IMR-90 (cell line): ENCODE measurements around the gene DENND5A. TPM values are rescaled to one million over a fixed set of nuclear protein-coding genes. Genes with fewer than 3 reads are reported as not detected.
A peak's percentile ranks its signal among the peaks of the same experiment; 100 is the strongest.

Experiments
- ATAC-seq: fragments of 200-7000 bp; cut with Tn5 transposase; 2 replicates; pipeline ENCODE4 v1.9.1; 2020; ENCODE audit warnings: low read depth, mild to moderate bottlenecking, moderate library complexity
- BruUV-seq: library from RNA; stranded (reverse); fragments of 400-500 nt; replicated peaks from 2 replicates; lab custom pipeline; 2021; lab: Mats Ljungman, UMichigan
- CTCF ChIA-PET: fragments of 300-600 bp; formaldehyde crosslinking; extraction: SDS; loops from one replicate; lab custom pipeline; 2021; ENCODE audit warnings: antibody characterized with exemption; lab: Yijun Ruan, JAX
- POLR2A ChIA-PET: fragments of 300-600 bp; sonication (Branson Sonifier 250); formaldehyde crosslinking; loops from one replicate; lab custom pipeline; 2022; ENCODE audit warnings: antibody characterized with exemption; ENCODE audit not compliant: unreplicated experiment; lab: Charles Lee
- DNase-seq: peaks from one replicate; pipeline ENCODE4 v3.0.0; 2013
- H2AFZ ChIP-seq: replicated peaks from 2 replicates; pipeline ENCODE3; 2013; ENCODE audit warnings: low read length, mild to moderate bottlenecking; ENCODE audit not compliant: poor library complexity
- H2AK5ac ChIP-seq: 2 replicates; pipeline ENCODE4 v1.6.1; 2013; ENCODE audit warnings: low read depth, low read length, inconsistent platforms
- H2AK9ac ChIP-seq: replicated peaks from 2 replicates; pipeline ENCODE3; 2013; ENCODE audit warnings: mild to moderate bottlenecking, low read depth, low read length, moderate library complexity; ENCODE audit not compliant: poor library complexity
- H2BK120ac ChIP-seq: 2 replicates; pipeline ENCODE4 v1.6.1; 2013; ENCODE audit warnings: low read depth, low read length, inconsistent platforms
- H2BK15ac ChIP-seq: 3 replicates; pipeline ENCODE4 v1.6.1; 2013; ENCODE audit warnings: low read depth, low read length, inconsistent platforms
- H2BK20ac ChIP-seq: 2 replicates; pipeline ENCODE4 v1.6.1; 2013; ENCODE audit warnings: low read depth, mild to moderate bottlenecking, inconsistent platforms, low read length, moderate library complexity
- H2BK5ac ChIP-seq: 2 replicates; pipeline ENCODE4 v1.6.1; 2013; ENCODE audit warnings: mild to moderate bottlenecking, low read depth, low read length, inconsistent platforms; ENCODE audit not compliant: poor library complexity, severe bottlenecking
- H3K14ac ChIP-seq: replicated peaks from 2 replicates; pipeline ENCODE4 v1.6.1; 2013; ENCODE audit warnings: low read depth, low read length, inconsistent platforms
- H3K18ac ChIP-seq: 2 replicates; pipeline ENCODE4 v1.6.1; 2013; ENCODE audit warnings: low read depth, low read length, control low read depth
- H3K23ac ChIP-seq: 2 replicates; pipeline ENCODE4 v1.6.1; 2013; ENCODE audit warnings: low read depth, low read length, inconsistent platforms
- H3K27ac ChIP-seq: 2 replicates; pipeline ENCODE4 v1.5.1; 2013; ENCODE audit warnings: mild to moderate bottlenecking, control low read depth, low read length; ENCODE audit not compliant: insufficient read depth
- H3K27me3 ChIP-seq: 2 replicates; pipeline ENCODE4 v1.6.1; 2013; ENCODE audit warnings: low read length; ENCODE audit not compliant: control insufficient read depth, insufficient read depth
- H3K36me3 ChIP-seq: 2 replicates; pipeline ENCODE4 v1.6.1; 2013; ENCODE audit warnings: low read length, mixed read lengths; ENCODE audit not compliant: control insufficient read depth, insufficient read depth
- H3K4ac ChIP-seq: 2 replicates; pipeline ENCODE4 v1.6.1; 2013; ENCODE audit warnings: low read depth, low read length, inconsistent platforms
- H3K4me1 ChIP-seq: 2 replicates; pipeline ENCODE4 v1.6.1; 2013; ENCODE audit warnings: low read length, mixed read lengths; ENCODE audit not compliant: control insufficient read depth, insufficient read depth
- H3K4me2 ChIP-seq: 2 replicates; pipeline ENCODE4 v1.6.1; 2013; ENCODE audit warnings: low read depth, mild to moderate bottlenecking, control low read depth, low read length, moderate library complexity
- H3K4me3 ChIP-seq: 2 replicates; pipeline ENCODE4 v1.5.1; 2013; ENCODE audit warnings: low read depth, mild to moderate bottlenecking, control low read depth, low read length, moderate library complexity; ENCODE audit not compliant: insufficient read depth
- H3K56ac ChIP-seq: 2 replicates; pipeline ENCODE4 v1.6.1; 2013; ENCODE audit warnings: low read length, inconsistent platforms; ENCODE audit not compliant: insufficient read depth; ENCODE audit errors: extremely low read depth
- H3K79me1 ChIP-seq, 2 experiments: 2 replicates each; pipeline ENCODE4 v1.6.1; 2013; ENCODE audit warnings: low read length in 2 of 2, inconsistent platforms in 1 of 2, low read depth in 1 of 2
- H3K9ac ChIP-seq: 2 replicates; pipeline ENCODE4 v1.6.1; 2013; ENCODE audit warnings: low read depth, low read length, control low read depth
- H3K9me1 ChIP-seq: 2 replicates; pipeline ENCODE4 v1.6.1; 2013; ENCODE audit warnings: low read length, inconsistent platforms; ENCODE audit not compliant: insufficient read depth
- H3K9me3 ChIP-seq: 2 replicates; pipeline ENCODE4 v1.6.1; 2013; ENCODE audit warnings: low read length; ENCODE audit not compliant: control insufficient read depth, insufficient read depth
- H4K20me1 ChIP-seq: 2 replicates; pipeline ENCODE4 v1.6.1; 2013; ENCODE audit warnings: low read length, inconsistent platforms; ENCODE audit not compliant: insufficient read depth
- H4K5ac ChIP-seq: 2 replicates; pipeline ENCODE4 v1.6.1; 2013; ENCODE audit warnings: mild to moderate bottlenecking, low read depth, low read length, control low read depth
- H4K8ac ChIP-seq, 2 experiments: 2 replicates each; pipeline ENCODE4 v1.6.1; 2013; ENCODE audit warnings: low read depth in 2 of 2, low read length in 2 of 2, control low read depth in 1 of 2, inconsistent platforms in 1 of 2
- H4K91ac ChIP-seq: 2 replicates; pipeline ENCODE4 v1.6.1; 2013; ENCODE audit warnings: low read depth, low read length, inconsistent platforms; ENCODE audit not compliant: insufficient read depth
- BHLHE40 ChIP-seq: fragments of 150-350 bp; IDR thresholded peaks from 2 replicates; pipeline ENCODE4 v1.6.1; 2016; ENCODE audit warnings: mild to moderate bottlenecking, low read depth, low read length
- CEBPB ChIP-seq: IDR thresholded peaks from 2 replicates; pipeline ENCODE4 v1.6.1; 2012; ENCODE audit warnings: low read depth, low read length, improper control_type of control experiment
- CHD1 ChIP-seq: IDR thresholded peaks from 2 replicates; pipeline ENCODE4 v1.6.1; 2012; ENCODE audit warnings: low read depth, low read length, improper control_type of control experiment
- CTCF ChIP-seq: conservative IDR thresholded peaks from 2 replicates; pipeline ENCODE4 v1.5.1; 2012; ENCODE audit warnings: mild to moderate bottlenecking, low read depth, low read length, improper control_type of control experiment
- ELK1 ChIP-seq: fragments of 150-350 bp; IDR thresholded peaks from 2 replicates; pipeline ENCODE4 v1.6.1; 2016; ENCODE audit warnings: low read depth, mild to moderate bottlenecking, low read length, moderate library complexity, borderline replicate concordance
- FOS ChIP-seq: fragments of 150-350 bp; IDR thresholded peaks from 2 replicates; pipeline ENCODE4 v1.6.1; 2016; ENCODE audit warnings: low read depth, low read length
- MAFK ChIP-seq: IDR thresholded peaks from 2 replicates; pipeline ENCODE4 v1.6.1; 2012; ENCODE audit warnings: low read depth, low read length, improper control_type of control experiment
- NFE2L2 ChIP-seq: fragments of 150-350 bp; IDR thresholded peaks from 2 replicates; pipeline ENCODE4 v1.6.1; 2016; ENCODE audit warnings: low read depth, mild to moderate bottlenecking, low read length
- POLR2A ChIP-seq: IDR thresholded peaks from 2 replicates; pipeline ENCODE4 v1.6.1; 2012; ENCODE audit warnings: mild to moderate bottlenecking, low read depth, low read length
- RAD21 ChIP-seq: IDR thresholded peaks from 2 replicates; pipeline ENCODE4 v1.6.1; 2012; ENCODE audit warnings: low read length, improper control_type of control experiment
- RCOR1 ChIP-seq: IDR thresholded peaks from 2 replicates; pipeline ENCODE4 v1.6.1; 2012; ENCODE audit warnings: mild to moderate bottlenecking, low read length, improper control_type of control experiment; ENCODE audit not compliant: insufficient replicate concordance
- SMC3 ChIP-seq: fragments of 150-350 bp; IDR thresholded peaks from 2 replicates; pipeline ENCODE4 v1.6.1; 2016; ENCODE audit warnings: low read depth, mild to moderate bottlenecking, antibody characterized with exemption, low read length, moderate library complexity
- USF2 ChIP-seq: fragments of 150-350 bp; IDR thresholded peaks from 2 replicates; pipeline ENCODE4 v1.6.1; 2017; ENCODE audit warnings: mild to moderate bottlenecking, antibody characterized with exemption, low read length, low read depth
- WGBS, 2 experiments: methylation state at CpG; one replicate each; pipeline versions ENCODE4 v1.1.5 to v1.1.7; 2013; ENCODE audit warnings: missing lambda C conversion rate in 2 of 2; ENCODE audit not compliant: insufficient read length in 1 of 2; ENCODE audit errors: extremely low coverage in 2 of 2; 5-methylcytosine and 5-hydroxymethylcytosine counted together
- dilution Hi-C: fragments of 300-500 bp; cut with HindIII; formaldehyde crosslinking; loops from one replicate; pipeline ENCODE4 v1.14.3; 2018; ENCODE audit warnings: low sequenced_read_pairs; ENCODE audit not compliant: unreplicated experiment
- in situ Hi-C: fragments of 300-500 bp; cut with MboI; formaldehyde crosslinking; loops from 3 replicates; pipeline ENCODE4 v1.14.3; 2019; ENCODE audit warnings: low sequenced_read_pairs, inconsistent platforms, mixed read lengths
- intact Hi-C: fragments of 100-400 bp; cut with micrococcal nuclease; formaldehyde crosslinking; loops from 2 replicates; pipeline ENCODE4 v1.10.0; 2022
- polyA plus RNA-seq, 3 experiments: library from polyadenylated mRNA; depleted of rRNA; stranded (reverse); fragments of >200 nt; gene quantifications; 2 replicates each; pipeline ENCODE4 v1.2.3, GENCODE V29; 2012; ENCODE audit warnings: low replicate concordance in 1 of 3
- total RNA-seq: library from RNA; depleted of rRNA; stranded (reverse); fragments of >200 nt; gene quantifications from 2 replicates; pipeline ENCODE4 v1.2.3, GENCODE V29; 2012

Gene DENND5A
- total and polyA plus RNA-seq, 2 of the 4 experiments (the other 2 are of a cell fraction) = 179 to 192 TPM

GRCh38 chr11:9092072-9092471 is 173.1 kb downstream of the DENND5A start:
- no peak overlapping the region for H2BK20ac ChIP-seq
- 93% methylated on average over 3 of the region's 4 CpGs; no CpG with 5 or more reads in 1 of the 2 experiments for WGBS, 2 experiments
- no peak overlapping the region for H2BK5ac ChIP-seq
- no peaks in the 10 kb centered on the region for H3K9me1 ChIP-seq
- H3K56ac ChIP-seq = no peak overlapping the region
- H4K91ac ChIP-seq = no peak overlapping the region
- H2AK9ac ChIP-seq = peak overlapping the region; percentile 68
- no peak overlapping the region for H2BK15ac ChIP-seq
- no peaks in the 10 kb centered on the region for H4K20me1 ChIP-seq
- ChIA-PET POLR2A (interaction anchor here (0.5 kb wide), 1 partner anchor 1242 kb away, joined by 5 read pairs; no protein-coding TSS in a partner anchor), CTCF (no interaction called here)
- no TSS peak for BruUV-seq
- no peak for DNase-seq
- H4K8ac ChIP-seq = no peak overlapping the region
- dilution Hi-C loops = no loop called here
- no peak overlapping the region for H3K9ac ChIP-seq
- H2AK5ac ChIP-seq = no peak overlapping the region
- peaks cover 20% of the 10 kb centered on the region; the same call in 1 of the 2 replicates for H3K27me3 ChIP-seq
- H3K27ac ChIP-seq = no peak overlapping the region
- H4K5ac ChIP-seq = no peak overlapping the region
- ATAC-seq = no peak
- H3K36me3 ChIP-seq = no peaks in the 10 kb centered on the region
- H3K4me3 ChIP-seq = peak overlapping the region; percentile 42; the same call in 1 of the 2 replicates
- no peaks in the 10 kb centered on the region for H3K79me1 ChIP-seq
- H3K14ac ChIP-seq = no peak overlapping the region
- H3K4me1 ChIP-seq = 0 out of 2 replicates have a peak, but pooled peaks cover 2% of the 10 kb centered on the region
- H3K4ac ChIP-seq = no peak overlapping the region
- no peak overlapping the region for H3K23ac ChIP-seq
- in situ Hi-C loops = no loop called here
- TF ChIP-seq RAD21 (no peak), CTCF (no peak), ELK1 (no peak), NFE2L2 (no peak), RCOR1 (no peak), BHLHE40 (no peak), CEBPB (no peak), SMC3 (no peak), MAFK (no peak), CHD1 (no peak), FOS (no peak), POLR2A (no peak), USF2 (no peak)
- H2BK120ac ChIP-seq = no peak overlapping the region
- H3K9me3 ChIP-seq = no peaks in the 10 kb centered on the region
- peak overlapping the region; percentile 56; the same call in 1 of the 2 replicates for H3K4me2 ChIP-seq
- intact Hi-C loops = no loop called here
- no peak overlapping the region for H3K18ac ChIP-seq
- H2AFZ ChIP-seq = peak overlapping the region; percentile 73
